ENCODE measurements around the gene SLC35A3.
"Not testable (repeated sequence)": the region's sequence is repeated elsewhere in the genome, so short reads cannot be mapped to it uniquely, and the experiment has no call there.

The SLC35A3 gene

DNA sequence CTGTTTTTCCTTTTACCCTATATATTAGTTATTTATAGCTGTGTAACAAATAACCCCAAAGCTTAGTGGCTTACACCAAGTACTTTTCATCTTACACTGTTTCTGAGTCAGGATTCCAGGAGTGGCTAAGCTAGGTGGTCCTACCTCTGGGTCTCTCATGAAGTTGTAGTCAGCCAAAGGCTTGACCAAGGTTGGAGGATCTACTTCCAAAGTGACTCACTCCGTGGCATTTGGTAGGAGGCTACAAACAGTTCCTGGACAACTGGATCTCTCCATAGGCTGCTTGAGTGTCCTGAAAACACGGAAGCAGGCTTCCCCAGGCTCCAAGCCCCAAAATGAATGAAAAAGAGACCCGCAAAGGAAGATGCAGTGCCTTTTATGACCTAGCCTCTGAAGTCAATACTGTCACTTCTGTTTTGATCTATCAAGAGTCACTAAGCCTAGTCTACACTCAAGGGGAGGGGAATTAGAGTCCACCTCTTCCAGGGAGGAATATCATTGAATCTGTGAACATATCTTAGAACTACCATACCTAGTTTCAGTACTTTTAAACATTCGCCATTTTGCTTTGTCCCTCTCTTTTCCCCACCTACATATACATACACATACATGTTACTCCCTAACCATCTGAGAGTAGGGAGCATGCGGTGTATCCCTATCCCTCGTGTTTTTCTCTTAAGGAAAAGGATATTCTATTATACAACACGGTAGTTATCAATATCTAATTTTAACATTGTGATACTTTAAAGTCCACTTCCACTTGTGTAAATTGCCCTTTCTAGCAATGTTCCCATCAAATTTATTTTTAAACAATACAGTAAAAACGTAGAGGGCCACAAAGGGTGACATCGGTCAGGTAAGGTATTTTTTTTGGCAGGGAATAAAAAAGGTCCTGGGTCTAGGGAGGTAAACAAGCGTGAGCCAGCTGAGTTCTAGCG lies 67.2 kb downstream of the SLC35A3 start:
- DNase-seq (ENCODE audit: low read depth): peak; percentile 15

- no peak for DNase-seq (ENCODE audit: low read depth)
These were observed 67.8 kb downstream of the SLC35A3 start for GRCh38 chr1:100037656-100037926.

DNA sequence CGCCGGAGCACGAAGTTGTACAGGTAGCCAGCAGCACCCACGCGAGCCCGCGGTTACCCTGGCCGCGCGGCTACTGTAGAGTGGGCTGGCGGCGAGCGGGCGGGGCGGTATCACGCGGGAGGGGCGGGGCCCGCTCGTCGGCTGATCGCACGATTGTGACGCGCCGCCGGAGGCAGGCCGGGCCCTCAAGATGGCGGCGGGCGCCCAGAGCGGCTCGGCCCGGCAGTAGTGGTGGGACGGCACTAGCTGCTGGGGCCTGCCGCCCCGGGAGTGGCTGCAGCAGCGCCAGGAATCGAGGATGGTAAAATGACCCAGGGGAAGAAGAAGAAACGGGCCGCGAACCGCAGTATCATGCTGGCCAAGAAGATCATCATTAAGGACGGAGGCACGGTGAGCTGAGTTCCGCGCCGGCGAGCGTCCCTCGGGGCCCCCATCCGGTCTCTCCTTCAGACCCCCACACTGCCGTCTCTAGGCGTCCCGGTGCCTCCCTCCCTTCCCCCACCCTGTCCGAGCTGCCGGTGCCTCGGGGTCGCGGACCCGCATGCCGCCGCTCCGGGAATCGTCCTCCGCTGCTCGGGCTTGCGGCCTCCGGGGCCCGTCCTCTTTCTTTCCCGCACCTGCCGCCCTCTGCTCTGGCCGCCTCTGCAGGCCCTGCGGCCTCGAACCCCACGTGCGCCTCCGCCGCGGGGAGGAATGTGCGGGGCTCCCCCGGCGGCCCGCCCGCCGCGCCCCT lies 68.3 kb downstream of the SLC35A3 start:
- DNase-seq (ENCODE audit: low read depth): peak; percentile 55

GRCh38 chr1:100038660-100039287 lies 69.0 kb downstream of the SLC35A3 start:
- peak; percentile 51 for DNase-seq (ENCODE audit: low read depth)

DNA sequence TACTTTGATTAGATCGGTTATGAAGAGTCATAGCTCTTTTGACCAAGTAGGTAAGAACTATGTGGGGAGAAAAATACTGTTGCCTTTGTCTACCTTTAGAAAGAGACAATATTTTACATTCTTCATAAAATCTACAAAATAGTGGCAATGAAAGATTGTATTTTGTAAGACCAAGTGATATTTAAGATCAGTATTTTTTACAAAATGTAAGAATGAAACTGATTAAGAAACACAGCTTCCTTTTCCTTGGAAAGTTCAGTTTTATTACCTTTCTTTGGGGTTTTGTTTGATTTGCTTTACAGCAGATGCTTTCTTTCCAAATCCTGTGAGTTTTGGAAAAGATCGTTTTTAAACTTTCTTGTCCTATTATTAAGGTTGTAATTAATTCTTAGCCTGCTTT lies 69.8 kb downstream of the SLC35A3 start:
- DNase-seq (ENCODE audit: low read depth): no peak

GRCh38 chr1:100045206-100045605 lies 75.4 kb downstream of the SLC35A3 start:
- no peak for DNase-seq (ENCODE audit: low read depth)

DNA sequence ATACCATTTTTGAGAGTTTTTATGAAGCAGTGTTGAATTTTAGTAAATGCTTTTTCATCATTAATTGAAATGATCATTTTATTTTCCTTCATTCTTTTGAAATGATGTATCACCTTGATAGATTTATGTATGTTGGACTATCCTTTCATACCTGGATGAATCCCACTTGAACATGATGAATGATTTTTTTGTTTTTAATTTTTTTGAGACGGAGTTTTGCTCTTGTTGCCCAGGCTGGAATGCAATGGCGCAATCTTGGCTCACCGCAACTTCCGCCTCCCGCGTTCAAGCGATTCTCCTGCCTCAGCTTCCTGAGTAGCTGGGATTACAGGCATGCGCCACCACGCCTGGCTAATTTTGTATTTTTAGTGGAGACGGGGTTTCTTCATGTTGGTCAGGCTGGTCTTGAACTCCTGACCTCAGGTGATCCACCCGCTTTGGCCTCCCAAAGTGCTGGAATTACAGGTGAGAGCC lies 77.5 kb downstream of the SLC35A3 start:
- DNase-seq (ENCODE audit: low read depth): not testable (repeated sequence)

- no peak for DNase-seq (ENCODE audit: low read depth)
These were observed 80.3 kb downstream of the SLC35A3 start for GRCh38 chr1:100050139-100050538.

GRCh38 chr1:100051401-100051800 lies 81.6 kb downstream of the SLC35A3 start:
- DNase-seq (ENCODE audit: low read depth): no peak

DNA sequence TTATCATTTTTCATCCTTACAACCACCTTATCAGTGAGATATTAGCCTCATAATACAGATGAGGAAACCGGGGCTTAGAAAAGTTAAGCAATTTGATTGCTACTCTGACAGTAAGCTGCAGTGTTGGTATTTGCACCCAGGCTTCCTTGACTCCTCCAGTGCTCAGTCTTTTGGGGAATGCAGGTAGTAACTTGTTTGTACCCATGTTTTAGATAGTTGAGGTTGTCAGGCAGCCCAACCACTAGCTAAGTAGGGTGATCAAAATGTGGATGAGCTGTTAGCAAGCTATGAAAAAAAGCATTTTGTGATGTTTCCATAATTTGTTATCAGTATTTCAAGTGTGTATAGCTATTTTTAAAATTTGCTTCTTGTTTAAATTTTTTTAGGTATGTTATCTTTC lies 82.1 kb downstream of the SLC35A3 start:
- no peak for DNase-seq (ENCODE audit: low read depth)

- no peak for DNase-seq (ENCODE audit: low read depth)
These were observed 83.3 kb downstream of the SLC35A3 start for GRCh38 chr1:100053119-100053518.

GRCh38 chr1:100053727-100054126 lies 83.9 kb downstream of the SLC35A3 start:
- no peak for DNase-seq (ENCODE audit: low read depth)

DNA sequence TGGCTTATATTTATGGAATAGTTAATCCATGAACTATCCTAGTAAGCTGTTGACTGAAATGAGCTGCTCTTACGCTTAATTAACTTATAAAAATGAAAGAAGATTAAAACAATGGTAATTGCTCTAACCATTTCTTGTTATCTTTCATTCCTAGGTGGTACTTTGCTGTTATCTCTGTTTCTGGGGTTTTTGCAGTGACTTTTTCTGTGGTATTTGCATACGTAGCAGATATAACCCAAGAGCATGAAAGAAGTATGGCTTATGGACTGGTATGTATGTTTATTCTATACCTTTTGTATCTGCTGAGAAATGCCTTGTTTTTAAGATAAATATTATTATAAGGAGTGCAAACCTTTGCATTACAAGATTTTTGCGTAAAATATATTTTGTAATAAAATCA lies 91.9 kb downstream of the SLC35A3 start:
- DNase-seq (ENCODE audit: low read depth): no peak

GRCh38 chr1:100065183-100065968 lies 95.6 kb downstream of the SLC35A3 start:
- no peak for DNase-seq (ENCODE audit: low read depth)

DNA sequence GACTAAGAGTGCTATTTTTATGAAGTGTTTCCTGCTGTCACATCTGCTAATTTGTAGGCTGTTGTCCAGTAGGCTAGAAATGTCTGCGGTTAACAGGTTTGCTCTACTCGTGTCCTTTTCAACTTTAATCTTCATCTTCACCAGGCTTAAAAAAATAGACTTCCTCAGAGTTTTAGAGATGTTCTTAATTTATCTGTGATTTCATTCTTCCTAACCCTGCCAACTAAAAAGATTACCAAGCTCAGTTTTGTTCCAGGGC lies 96.1 kb downstream of the SLC35A3 start:
- DNase-seq (ENCODE audit: low read depth): no peak

GRCh38 chr1:100070201-100070939 lies 100.6 kb downstream of the SLC35A3 start:
- no peak for DNase-seq (ENCODE audit: low read depth)

DNA sequence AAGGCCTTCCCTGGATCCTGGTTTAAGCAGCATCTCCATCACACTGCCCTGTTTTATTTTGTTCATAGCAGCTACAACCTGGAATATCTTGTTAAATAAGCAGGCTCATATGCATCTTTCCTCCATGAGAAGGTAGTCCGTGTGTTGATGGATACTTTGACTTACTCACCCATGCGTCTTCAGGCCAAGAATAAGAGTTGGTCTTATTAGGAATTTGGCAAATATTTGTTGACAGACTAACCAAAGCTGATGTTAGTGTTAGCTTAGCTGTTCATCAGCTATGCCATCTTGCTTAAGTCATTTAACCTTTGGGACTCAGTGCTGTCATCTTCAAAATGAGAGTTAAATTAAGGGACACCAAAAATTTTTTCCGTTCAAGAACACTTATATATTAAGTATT lies 103.7 kb downstream of the SLC35A3 start:
- no peak for DNase-seq (ENCODE audit: low read depth)

GRCh38 chr1:100074604-100075395 lies 105.0 kb downstream of the SLC35A3 start:
- DNase-seq (ENCODE audit: low read depth): no peak

DNA sequence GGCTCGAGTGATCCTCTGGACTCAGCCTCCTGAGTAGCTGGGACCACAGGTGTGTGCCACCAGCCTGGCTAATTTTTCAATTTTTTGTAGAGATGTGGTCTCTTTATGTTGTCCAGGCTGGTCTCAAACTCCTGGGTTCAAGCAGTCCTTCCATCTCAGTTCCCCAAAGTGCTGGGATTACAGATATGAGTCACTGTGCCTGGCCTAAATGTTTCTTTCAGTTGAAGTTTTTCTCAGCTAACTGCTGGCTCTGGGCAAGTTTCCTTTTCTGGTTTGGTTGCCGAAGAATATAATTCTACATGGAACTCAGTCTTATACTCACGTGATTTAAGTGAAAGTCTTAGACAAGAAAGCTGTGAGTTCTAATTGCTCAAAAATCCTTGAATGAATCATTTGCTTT lies 106.0 kb downstream of the SLC35A3 start:
- DNase-seq (ENCODE audit: low read depth): no peak

DNA sequence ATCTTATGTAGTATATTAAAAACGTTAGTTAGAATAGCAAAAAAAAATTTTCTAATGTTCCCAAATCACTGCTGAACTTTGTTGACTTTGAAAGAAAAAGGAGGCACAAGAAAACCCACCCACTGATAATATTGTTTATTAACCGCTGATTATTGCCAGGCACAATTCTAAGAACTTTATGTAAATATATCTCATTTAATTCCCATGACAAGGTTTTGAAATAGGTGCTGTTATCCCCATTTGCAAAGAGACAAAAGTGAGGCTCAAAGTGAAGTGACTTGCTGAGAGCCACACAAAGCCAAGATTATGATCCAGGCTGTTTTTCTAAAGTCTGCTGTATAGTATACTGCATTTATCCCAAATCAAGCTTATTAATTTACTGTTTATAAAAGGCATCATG lies 106.5 kb downstream of the SLC35A3 start:
- no peak for DNase-seq (ENCODE audit: low read depth)

GRCh38 chr1:100076744-100077143 lies 106.9 kb downstream of the SLC35A3 start:
- no peak for DNase-seq (ENCODE audit: low read depth)

Data from HS-27A (cell line).